GM21619 (cell line): ENCODE measurements around the gene RASGRF2.
A peak's percentile ranks its signal among the peaks of the same experiment; 100 is the strongest.

Source experiments
- ATAC-seq: cut with Tn5 transposase; IDR thresholded peaks from one replicate; pipeline ENCODE4 v1.9.1; 2021; ENCODE audit not compliant: unreplicated experiment

Gene RASGRF2

DNA sequence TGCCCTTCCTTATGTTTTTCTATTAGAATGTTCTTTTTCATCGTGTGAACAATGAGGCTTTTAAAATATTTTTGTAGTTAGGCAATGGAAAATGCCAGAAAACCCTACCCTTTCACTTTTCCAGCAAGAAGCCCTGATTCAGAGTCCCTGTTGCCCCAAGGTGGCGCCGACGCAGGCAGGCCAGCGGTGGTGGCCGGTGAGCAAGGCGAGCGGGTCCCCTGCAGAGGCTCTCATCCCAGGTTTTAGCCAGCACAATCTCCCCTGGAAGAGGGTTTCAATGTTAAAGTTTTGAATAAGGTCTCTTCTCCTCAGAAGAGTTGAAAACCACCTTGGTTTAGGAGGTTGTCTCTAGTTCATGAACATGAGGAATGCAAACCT is 232.2 kb downstream of the RASGRF2 start:
- ATAC-seq, result no peak

DNA sequence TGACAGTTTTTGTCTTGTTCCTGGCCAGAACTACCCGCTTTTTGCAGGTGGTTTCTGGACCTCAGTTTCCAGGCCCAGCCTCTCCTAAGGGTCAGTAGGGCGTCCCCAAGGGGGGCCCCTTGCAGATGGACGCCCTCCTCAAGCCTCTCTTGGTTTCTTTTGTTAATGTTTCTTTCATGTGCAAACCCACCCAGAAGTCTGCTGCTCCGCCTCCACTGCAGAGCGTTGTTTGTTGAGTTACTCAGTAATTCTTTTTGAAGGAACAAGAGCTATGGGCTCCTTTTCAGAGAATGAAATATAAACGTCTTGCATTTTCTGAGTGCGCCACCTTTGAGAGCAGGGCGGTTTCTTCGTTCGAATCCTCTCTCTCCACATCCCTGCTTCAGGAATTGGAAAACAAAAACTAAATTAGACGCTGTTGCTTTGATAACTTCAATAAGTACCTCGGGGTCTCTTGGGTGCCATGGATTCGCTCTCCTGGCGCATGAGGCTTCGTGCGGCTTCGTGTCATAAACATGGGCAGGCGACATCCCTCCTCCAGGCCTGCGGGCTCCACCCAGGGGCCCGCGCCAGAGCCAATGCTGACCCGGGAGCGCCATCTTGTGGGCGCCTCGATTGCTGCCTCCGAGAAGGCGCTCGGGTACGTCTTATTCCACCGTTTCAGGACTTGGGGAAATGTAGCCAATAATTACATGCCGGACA is 234.6 kb downstream of the RASGRF2 start:
- ATAC-seq, result peak; percentile 95

DNA sequence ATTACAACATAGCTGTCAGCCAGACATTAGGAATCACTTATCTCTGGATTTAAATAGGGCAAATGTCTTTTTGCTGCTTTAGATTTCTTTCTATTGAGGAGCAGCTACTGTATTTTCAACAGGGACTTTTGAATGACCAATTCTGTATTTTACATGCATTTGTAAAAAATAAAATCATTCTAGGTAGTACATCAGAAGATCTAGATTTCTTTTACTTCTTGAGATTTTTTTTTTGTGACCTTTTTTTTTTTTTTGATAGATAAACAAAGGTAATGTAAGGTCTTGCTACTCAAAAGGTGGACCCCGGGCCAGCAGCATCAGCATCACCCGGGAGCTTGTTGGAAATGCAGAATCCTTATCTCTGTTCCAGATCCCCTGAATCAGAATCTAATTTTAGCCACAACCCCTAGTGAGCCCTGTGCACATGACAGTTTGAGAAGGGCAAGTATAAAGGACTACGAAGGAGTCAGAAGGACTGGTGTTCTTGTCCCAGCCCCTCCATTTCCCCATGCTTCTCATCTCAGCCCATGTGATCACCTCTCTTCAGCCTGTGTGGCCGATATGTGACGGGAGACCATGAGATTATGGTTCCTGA is 235.3 kb downstream of the RASGRF2 start:
- ATAC-seq, result no peak

DNA sequence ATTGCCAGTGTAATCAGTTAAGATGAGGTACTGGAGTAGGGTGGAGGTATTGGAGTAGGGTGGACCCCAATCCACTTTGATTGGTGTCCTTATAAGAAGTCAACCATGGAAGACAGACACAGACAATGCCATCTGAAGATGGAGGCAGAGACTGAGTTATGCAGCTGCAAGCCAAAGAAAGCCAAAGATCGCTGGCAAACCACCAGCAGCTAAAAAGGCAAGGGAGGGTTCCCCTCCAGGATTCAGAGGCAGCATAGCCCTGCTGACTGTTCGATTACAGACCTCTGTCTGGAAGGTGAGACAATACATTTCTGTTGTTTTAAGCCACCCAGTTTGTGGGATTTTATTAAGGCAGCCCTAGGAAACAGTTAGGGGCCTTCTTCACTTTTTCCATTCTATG is 242.5 kb downstream of the RASGRF2 start:
- ATAC-seq, result no peak

DNA sequence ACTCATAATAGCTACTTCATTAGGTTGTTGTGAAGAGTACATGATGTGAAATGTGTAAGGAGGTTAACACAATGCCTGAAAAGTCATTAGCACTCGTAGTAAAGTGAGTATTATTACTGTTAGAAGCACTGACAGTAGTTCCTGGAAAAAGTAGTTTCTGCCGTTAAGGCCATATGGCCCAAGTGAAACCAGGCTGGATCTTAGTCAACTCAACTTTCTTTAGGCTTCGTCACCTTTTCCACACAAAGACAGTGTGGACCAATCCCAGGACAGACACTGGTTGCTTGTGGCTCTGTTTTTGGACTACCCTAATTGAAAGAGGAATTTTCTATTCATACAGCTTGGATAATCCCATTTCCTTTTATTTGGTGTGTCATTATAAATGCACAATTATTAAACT is 243.6 kb downstream of the RASGRF2 start:
- no peak for ATAC-seq

DNA sequence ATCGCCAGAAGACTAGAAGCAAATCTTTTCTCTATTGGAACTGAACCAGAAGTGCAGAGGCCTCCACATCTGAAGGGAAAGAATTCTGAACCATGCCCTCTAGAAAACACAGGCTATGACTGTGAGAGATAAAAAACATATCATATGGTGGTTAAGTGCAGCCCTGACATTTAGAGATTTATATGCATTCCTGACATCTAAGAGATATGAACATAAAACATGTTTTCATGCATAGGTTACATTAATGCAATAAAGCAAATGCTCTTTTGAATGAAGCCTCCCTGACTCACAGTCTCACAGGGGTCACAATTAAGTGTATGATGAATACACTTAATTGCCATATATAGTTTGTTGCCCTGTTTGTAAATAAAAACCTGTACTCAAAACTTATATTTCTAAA is 244.0 kb downstream of the RASGRF2 start:
- ATAC-seq, result no peak

DNA sequence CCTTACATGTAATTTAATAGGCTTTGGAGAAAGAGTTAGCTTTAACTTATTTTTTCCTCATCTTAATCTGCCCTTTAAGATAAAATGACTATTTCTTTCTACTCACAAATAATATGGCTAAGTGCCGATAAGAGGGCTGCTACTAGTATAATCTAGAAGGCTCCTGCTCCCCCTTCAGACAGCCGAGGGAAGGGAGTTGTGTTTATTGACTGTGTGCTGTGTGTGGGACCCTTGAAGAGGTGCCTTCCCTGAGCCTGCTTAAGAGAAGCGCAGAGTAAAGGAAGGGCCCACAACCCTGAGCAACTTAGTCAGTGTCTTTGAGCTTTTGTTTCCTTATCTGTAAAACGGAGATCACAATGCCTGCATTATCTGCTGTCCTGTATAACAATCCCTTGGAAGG is 244.9 kb downstream of the RASGRF2 start:
- no peak for ATAC-seq

DNA sequence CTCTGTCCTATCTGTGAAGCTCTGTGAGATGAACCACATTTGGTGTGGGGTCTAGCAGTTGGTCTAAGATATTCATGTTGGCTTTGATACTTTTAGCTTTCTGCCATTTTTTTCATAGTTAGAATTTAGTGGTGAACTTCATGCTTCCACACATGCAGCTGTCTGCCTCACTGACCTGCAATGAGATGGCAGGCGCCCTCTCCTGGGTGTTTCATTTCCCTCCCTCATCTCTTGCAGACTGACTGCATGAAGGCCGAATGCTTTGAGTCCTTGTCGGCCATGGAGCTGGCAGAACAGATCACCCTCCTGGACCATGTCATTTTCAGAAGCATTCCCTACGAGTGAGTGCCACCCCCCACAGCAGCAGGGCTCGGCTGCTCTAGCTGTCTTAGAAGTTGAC is 246.8 kb downstream of the RASGRF2 start:
- no peak for ATAC-seq

DNA sequence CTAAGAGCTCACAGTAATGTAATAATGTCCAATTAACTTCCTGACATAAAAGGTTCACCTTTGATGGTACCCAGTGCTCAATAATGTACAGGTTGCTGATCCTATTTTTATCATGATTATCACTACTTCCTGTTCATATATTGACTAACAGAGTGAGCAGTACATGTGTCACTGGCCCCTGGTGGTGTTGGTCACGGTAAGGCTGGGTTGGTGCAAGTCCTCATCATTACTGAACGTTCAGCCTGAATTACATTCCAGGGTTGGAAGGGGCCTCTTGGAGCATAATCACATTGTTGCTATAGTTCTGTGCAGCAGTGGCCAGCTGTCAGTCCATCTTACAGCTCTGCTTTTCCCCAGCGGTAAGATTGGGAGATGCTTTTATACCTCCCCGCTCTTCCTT is 248.7 kb downstream of the RASGRF2 start:
- ATAC-seq, result no peak

DNA sequence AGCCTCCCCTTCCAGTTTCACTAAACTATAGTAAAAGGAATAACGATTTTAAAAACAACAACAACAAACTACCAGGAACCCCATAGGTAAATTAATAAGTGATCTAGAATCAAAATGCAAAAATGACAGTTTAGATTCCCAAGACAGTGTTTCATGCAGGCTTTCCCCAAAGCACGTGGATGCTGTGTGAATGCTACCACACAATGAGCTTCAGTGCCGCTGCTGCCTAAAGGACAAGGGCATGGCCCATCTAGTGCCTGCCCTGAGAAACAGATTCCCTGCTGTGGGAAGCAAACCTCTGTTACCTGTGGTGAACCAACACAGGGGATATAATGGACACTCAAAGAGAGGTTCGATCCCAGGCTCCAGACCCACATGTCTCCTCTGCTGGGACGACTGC is 249.2 kb downstream of the RASGRF2 start:
- no peak for ATAC-seq

DNA sequence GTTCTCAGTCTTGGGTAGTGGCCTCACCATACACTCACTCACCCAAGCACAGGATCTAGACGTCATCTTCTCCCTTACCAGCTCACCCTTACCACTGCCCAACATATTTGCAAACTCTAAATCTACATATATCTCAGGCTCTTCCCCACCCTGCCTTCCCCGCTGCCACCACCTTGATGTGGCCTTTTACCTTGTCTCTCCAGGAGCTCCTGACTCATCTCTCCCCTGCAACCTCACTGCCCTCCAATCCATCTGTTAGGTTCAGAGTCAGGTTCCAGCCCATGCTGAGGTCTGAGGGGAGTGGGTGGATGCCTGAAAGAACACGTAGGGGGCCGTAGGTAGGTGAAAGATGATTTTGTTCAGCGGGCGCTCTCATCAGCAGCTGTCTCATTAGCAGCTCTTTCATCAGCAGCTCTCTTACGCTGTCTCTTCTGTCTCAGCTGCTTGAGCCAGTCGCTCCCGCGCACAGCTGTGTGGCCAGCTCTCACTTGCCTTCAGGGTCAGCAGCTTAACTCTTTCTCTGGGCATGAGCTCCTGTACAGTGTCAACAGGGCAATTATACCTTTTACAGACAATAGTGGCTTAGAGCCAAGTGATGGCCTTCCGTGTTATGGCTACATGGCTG is 249.8 kb downstream of the RASGRF2 start:
- ATAC-seq, result no peak

DNA sequence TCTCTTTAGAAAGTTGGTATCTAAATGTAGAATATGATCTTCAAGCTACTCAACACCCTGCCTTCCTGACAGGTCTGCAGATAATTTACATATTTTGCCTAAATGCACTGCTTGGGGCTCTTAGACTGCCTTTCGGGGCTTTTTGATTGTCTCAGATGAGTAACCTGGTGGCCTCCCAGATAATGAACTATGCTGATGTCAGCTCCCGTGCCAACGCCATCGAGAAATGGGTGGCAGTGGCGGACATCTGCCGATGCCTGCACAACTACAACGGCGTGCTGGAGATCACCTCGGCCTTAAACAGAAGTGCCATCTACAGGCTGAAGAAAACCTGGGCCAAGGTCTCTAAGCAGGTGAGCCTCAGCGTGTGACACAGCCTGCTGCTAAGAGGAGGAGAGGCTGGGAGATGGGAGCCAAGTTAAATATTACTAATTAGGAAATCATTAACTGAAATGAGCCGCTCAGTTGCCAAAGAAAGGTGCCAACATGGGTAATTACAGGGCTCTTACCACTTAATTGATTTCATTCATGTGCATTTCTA is 252.1 kb downstream of the RASGRF2 start:
- ATAC-seq, result peak; percentile 58

DNA sequence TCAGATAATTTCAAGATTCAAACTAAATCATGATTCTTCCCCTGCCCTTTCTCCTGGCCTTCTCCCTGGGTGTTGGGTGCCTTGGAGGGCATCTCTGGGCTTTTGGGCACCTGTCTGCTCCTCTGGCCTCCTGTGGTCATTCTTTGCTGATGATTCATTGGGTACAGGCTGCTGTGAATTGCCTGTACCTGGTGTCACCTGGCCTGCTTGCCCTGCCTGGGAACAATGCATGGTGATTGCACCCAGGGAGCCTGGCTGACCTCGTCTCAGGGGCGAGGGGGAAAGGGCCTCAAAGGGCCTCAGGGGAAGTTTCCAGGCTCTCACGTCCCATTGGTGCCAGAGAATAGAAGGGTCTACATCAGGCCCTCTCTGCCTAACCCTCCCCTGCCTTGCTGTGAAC is 252.9 kb downstream of the RASGRF2 start:
- no peak for ATAC-seq

DNA sequence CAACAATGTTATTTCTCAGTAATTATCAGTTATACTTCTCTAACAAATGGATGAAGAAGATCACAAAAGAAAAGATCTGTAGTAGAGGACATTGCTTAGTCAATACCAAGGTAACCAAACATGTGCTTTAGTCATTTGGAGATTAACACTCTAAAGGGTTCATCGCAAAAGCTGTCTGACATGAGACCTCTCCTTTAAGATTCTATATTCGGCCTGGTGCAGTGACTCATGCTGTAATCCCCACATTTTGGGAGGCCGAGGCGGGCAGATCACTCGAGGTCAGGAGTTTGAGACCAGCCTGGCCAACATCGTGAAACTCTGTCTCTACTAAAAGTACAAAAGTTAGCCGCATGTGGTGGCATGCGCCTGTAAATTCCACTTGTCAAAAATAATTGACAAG is 254.7 kb downstream of the RASGRF2 start:
- no peak for ATAC-seq

DNA sequence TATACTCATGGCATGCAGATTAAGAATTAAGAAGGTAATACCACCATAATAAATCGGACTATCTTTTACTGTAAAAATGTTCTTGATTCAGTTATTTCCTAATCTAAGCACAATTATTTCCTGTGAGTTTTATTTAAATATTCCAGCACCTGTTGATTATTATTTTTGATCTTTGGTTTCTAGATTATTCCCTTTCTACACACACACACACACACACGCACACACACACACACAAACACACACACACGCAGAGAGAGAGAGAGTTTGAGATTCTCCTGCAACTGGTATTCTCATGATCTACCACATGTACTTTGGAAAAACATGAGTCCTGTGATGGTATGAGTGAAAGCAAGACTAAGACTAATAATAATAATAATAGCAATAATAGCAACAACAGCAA is 256.0 kb downstream of the RASGRF2 start:
- ATAC-seq, result no peak

DNA sequence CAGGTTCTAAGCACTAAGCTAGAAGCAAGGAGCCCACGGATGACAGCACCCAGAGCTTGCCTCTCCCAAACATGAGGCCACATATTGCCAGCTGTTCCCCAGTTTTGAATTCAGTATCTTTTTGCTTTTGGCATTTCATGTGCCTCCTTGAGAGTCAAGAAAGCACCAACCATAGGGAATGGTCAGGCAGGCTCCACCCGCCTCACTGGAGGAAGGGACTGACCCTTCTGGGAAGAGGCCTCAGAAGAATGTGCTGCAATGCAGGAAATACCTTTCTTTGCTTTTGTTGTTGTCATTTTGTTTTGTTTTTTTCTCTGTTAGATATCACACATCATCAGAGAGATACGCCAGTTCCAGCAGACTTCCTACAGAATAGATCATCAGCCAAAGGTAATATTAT is 259.2 kb downstream of the RASGRF2 start:
- no peak for ATAC-seq

DNA sequence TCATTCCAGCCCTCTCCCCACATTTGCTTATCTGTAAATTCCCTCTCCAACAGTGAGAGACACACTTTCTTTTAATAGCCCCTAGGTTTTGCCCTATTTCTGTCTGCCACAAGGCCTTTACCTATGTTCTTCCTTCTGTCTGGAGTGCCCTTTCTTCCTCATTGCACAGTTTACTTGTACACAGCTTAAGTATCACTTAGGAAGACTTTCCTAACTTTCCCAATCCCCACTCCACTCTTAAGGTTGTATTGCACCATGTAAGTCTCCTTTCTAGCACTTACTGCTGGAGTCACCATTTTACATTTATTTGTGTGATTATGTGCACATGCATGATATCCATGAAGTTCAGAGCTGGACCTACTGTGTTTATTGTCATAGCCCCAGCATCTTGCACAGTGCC is 262.1 kb downstream of the RASGRF2 start:
- no peak for ATAC-seq

DNA sequence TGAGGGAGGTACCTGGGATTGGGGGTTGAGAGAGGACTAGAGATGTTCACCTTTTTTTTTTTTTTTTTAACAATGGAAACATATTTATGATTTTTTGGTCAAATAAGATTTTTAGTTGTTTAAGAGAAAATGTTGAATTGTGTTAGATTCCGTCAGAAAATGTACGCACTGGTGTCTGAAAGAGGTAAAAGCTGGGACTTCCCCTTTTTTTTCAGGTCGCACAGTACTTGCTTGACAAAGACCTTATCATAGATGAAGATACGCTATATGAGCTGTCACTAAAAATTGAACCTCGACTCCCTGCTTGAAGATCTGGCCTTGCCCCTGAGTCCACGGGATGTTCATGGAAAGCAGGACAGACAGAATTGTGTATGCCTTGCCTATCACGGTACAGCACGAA is 265.3 kb downstream of the RASGRF2 start:
- ATAC-seq, result no peak

DNA sequence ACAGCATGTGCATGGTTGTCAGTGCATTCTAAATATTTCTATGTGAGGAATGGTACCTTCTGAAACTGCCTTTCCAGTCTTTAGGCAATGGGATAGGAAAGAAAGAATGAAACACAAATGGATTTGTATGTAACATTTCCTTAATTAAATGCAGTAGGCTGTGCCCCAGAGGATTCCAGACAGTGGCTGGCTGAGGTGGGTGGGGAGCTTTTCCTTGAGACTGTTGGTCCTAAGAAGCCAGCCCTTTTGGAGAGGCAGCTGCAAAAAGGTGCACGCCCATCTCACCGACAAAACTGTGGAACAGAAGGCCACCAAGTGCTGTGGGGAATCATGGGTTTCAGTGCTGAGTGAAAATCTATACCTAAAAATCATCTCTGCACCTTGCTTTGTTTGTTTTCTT is 266.1 kb downstream of the RASGRF2 start:
- ATAC-seq, result no peak

DNA sequence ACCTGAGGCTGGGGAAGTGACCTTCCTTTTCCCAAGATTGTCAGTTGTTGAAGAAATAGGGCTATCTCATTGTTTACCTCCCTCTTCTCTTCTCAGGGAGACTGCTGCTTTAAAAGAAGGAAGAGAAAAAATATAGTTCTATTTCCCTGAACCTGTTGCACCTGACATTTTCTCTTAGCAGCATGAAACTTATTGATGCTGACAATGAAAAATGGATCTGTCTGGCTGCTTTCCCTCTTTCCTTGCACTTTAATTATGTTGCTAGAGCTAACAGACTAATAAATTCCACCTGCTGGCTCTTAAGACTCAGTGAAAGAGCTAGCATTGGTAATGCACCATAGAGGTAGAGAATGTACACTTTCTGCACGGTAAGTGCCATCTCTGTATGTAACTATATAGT is 266.8 kb downstream of the RASGRF2 start:
- ATAC-seq, result no peak

DNA sequence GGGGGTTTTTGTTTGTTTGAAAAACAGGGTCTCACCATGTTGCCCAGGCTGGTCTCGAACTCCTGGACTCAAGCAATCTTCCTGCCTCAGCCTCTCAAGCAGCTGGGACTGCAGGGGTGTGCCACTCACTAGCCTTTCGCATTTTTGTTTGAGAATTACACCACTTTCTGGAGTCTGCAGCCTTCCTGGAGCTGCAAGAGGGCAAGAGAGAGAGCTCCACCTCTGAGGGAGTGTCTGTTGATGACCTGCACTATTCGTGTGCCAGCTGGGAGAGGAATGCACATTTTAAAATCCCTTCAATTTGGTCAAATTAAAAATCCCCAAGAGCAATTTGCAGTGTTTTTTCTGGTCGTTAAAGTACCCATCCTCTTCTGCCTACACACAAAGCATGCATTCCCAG is 267.9 kb downstream of the RASGRF2 start:
- ATAC-seq, result no peak

DNA sequence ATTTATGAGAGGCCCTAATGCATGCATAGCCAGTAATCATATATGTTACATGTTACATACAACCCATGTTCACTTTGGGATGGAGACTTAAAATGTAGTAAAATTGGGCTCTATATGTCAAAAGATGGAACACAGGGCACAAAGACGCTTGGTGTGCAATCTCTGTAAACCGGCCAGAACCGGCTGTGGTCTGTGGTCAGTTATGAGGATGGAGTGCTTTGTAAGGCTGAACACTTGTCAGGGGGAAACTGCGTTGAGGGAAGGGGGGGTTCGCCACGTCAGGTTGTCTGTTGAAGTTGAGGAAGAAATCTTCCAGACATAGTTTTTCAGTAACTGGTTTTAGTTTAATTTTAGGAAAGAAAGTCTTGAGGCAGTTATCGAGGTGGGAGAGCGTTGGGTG is 270.3 kb downstream of the RASGRF2 start:
- no peak for ATAC-seq
